H1 (cell line): Measurements from ENCODE around the gene ADAMTS13. TPM values are rescaled to one million over a fixed set of nuclear protein-coding genes. Genes with fewer than 3 reads are reported as not detected.

Experiments
- CHD7 ChIP-seq: fragments of 300-600 bp; sonication (generic); IDR thresholded peaks from 2 replicates; pipeline ENCODE4 v1.7.1; 2012; ENCODE audit warnings: low read length, moderate library complexity, mild to moderate bottlenecking, inconsistent platforms; ENCODE audit not compliant: insufficient replicate concordance
- GABPA ChIP-seq: IDR thresholded peaks from 2 replicates; pipeline ENCODE4 v1.6.1; 2011; ENCODE audit warnings: mild to moderate bottlenecking, low read length, moderate library complexity, borderline replicate concordance; ENCODE audit not compliant: insufficient read depth
- GTF2F1 ChIP-seq: IDR thresholded peaks from 2 replicates; pipeline ENCODE4 v1.6.1; 2012; ENCODE audit warnings: low read depth, low read length, improper control_type of control experiment, borderline replicate concordance
- POLR2A ChIP-seq, 2 experiments: IDR thresholded peaks; 1 replicate in 1 of 2; 2 replicates in 1 of 2; pipeline ENCODE4 v1.6.1; 2011; ENCODE audit warnings: low read depth in 2 of 2, low read length in 2 of 2, mild to moderate bottlenecking in 2 of 2; ENCODE audit errors: control extremely low read depth in 1 of 2
- RBBP5 ChIP-seq: IDR thresholded peaks from 2 replicates; pipeline ENCODE4 v1.7.1; 2012; ENCODE audit warnings: low read depth, mild to moderate bottlenecking, inconsistent platforms, low read length, moderate library complexity, borderline replicate concordance
- RFX5 ChIP-seq: IDR thresholded peaks from 2 replicates; pipeline ENCODE4 v1.6.1; 2011; ENCODE audit warnings: low read depth, low read length, improper control_type of control experiment, borderline replicate concordance
- RNF2 ChIP-seq: fragments of 200-900, 300-1000 bp; sonication (generic); IDR thresholded peaks from 2 replicates; pipeline ENCODE4 v1.7.1; 2016; ENCODE audit warnings: borderline replicate concordance, low read depth, mild to moderate bottlenecking, antibody characterized with exemption, low read length; ENCODE audit not compliant: poor library complexity, severe bottlenecking; ENCODE audit errors: missing control alignments
- SAP30 ChIP-seq: fragments of 300-600 bp; sonication (generic); IDR thresholded peaks from 2 replicates; pipeline ENCODE4 v1.7.1; 2012; ENCODE audit warnings: low read length, moderate library complexity, mild to moderate bottlenecking, inconsistent platforms; ENCODE audit not compliant: insufficient read depth, insufficient replicate concordance
- TAF1 ChIP-seq: IDR thresholded peaks from 2 replicates; pipeline ENCODE4 v1.6.1; 2011; ENCODE audit warnings: mild to moderate bottlenecking, low read depth, low read length
- TBP ChIP-seq: IDR thresholded peaks from 2 replicates; pipeline ENCODE4 v1.6.1; 2011; ENCODE audit warnings: low read depth, low read length, improper control_type of control experiment
- polyA plus RNA-seq, 7 experiments: library from polyadenylated mRNA; depleted of rRNA in 3 of 7; stranded (reverse) in 5 of 7; unstranded in 2 of 7; fragments of >200 nt in 5 of 7; fragments of 200-250 nt in 2 of 7; gene quantifications; 1 replicate in 5 of 7; 2 replicates in 1 of 7; 4 replicates in 1 of 7; pipeline versions ENCODE4 v1.2.1 to v1.2.3, GENCODE V29; 2011 to 2013; ENCODE audit warnings: missing spikeins in 2 of 7, mixed read lengths in 2 of 7
- total RNA-seq: library from RNA; stranded (reverse); fragmentation: NEBNext Ultra II Directional; extraction: Animal tissue kit (Norgen Biotek cat#: 25700); gene quantifications from 2 replicates; pipeline ENCODE4 v1.2.1, GENCODE V29; 2021

ADAMTS13 gene
- total and polyA plus RNA-seq, 2 of the 8 experiments (the other 6 are each of a cell fraction or from before 2014, with no cell fraction given), result 4.4 to 5.8 TPM

- TF ChIP-seq CHD7, result no peak
- no peak for TF ChIP-seq GTF2F1
- no peak for TF ChIP-seq RNF2
- no peak for TF ChIP-seq SAP30
- no peak for TF ChIP-seq RBBP5
- no peak for TF ChIP-seq TBP
- no peak for TF ChIP-seq RFX5
- TF ChIP-seq GABPA, result no peak
- no peak for TF ChIP-seq POLR2A (IDR thresholded peaks at IDR 0.05; ENCODE audit: control extremely low read depth in 1 of 2, low read depth in 2 of 2, low read length in 2 of 2)
- TF ChIP-seq TAF1, result no peak
Measured at GRCh38 chr9:133445293-133445969, 23.3 kb downstream of the ADAMTS13 start (continued).
